Vagina (tissue), 2 donors: Measurements from ENCODE around the gene MRPS35. TPM values are rescaled to one million over a fixed set of nuclear protein-coding genes. Genes with fewer than 3 reads are reported as not detected.

Source experiments
- DNase-seq, 2 donors: peaks; one replicate each; pipeline ENCODE4 v3.0.0-alpha.2; 2017; ENCODE audit errors: extremely low spot score in 2 of 2
- H3K27ac ChIP-seq: fragments of 200-600 bp; sonication (generic); one replicate; pipeline ENCODE4 v1.5.1; 2019
- H3K27me3 ChIP-seq: fragments of 200-600 bp; sonication (generic); one replicate; pipeline ENCODE4 v1.5.1; 2019
- H3K36me3 ChIP-seq, 2 donors: fragments of 200-600 bp; sonication (generic); one replicate each; pipeline ENCODE4 v1.5.1; 2017 to 2019
- H3K4me1 ChIP-seq: fragments of 200-600 bp; sonication (generic); one replicate; pipeline ENCODE4 v1.5.1; 2019
- H3K4me3 ChIP-seq, 2 donors: fragments of 200-600 bp; sonication (generic); 1 replicate in 1 of 2; 2 replicates in 1 of 2; pipeline ENCODE4 v1.5.1; 2016 to 2019
- H3K9me3 ChIP-seq: fragments of 200-600 bp; sonication (generic); one replicate; pipeline ENCODE4 v1.5.1; 2019
- POLR2A ChIP-seq, 2 donors: fragments of 450-650 bp; IDR thresholded peaks; one replicate each; pipeline ENCODE4 v1.6.1; 2017; ENCODE audit warnings: antibody characterized with exemption in 2 of 2, mild to moderate bottlenecking in 2 of 2, moderate library complexity in 2 of 2
- POLR2AphosphoS5 ChIP-seq, 2 donors: sonication (generic); formaldehyde crosslinking; IDR thresholded peaks; one replicate each; pipeline ENCODE4 v1.9.0; 2017; ENCODE audit warnings: antibody characterized with exemption in 2 of 2, mild to moderate bottlenecking in 2 of 2, low read depth in 1 of 2; ENCODE audit not compliant: insufficient read depth in 1 of 2
- intact Hi-C: fragments of 100-400 bp; cut with DNase I; formaldehyde crosslinking; loops from one replicate; pipeline ENCODE4 v1.15.1; 2023
- total RNA-seq: library from RNA; depleted of rRNA; stranded (reverse); fragments of >200 nt; gene quantifications from one replicate; pipeline ENCODE4 v1.2.3, GENCODE V29; 2016
- TF ChIP-seq, protein P1 (sequence below), 3 experiments: fragments of 450-650 bp in 2 of 3; fragments of 200-600 bp in 1 of 3; sonication (generic) in 1 of 3; IDR thresholded peaks; one replicate each; pipeline ENCODE4 v1.5.1; 2017 to 2019; ENCODE audit warnings: antibody characterized with exemption in 3 of 3, mild to moderate bottlenecking in 2 of 3, moderate library complexity in 2 of 3

MRPS35 gene
- total RNA-seq, 1 donor from 2014 or later, result 25.3 TPM

GRCh38 chr12:27685274-27685673 lies 25.4 kb upstream of the MRPS35 start:
- H3K27ac ChIP-seq, result no peak overlapping the region
- intact Hi-C loops, result no loop called here
- no peak overlapping the region for H3K4me3 ChIP-seq
- H3K36me3 ChIP-seq, result peaks cover 0 to 73% of the 10 kb centered on the region in 2 donors
- DNase-seq, result no peak
- H3K4me1 ChIP-seq, result no peaks in the 10 kb centered on the region
- no peaks in the 10 kb centered on the region for H3K27me3 ChIP-seq
- H3K9me3 ChIP-seq, result no peaks in the 10 kb centered on the region
- TF ChIP-seq POLR2AphosphoS5 (IDR thresholded peaks at IDR 0.05; ENCODE audit: insufficient read depth in 1 of 2, low read depth in 1 of 2), result no peak

DNA sequence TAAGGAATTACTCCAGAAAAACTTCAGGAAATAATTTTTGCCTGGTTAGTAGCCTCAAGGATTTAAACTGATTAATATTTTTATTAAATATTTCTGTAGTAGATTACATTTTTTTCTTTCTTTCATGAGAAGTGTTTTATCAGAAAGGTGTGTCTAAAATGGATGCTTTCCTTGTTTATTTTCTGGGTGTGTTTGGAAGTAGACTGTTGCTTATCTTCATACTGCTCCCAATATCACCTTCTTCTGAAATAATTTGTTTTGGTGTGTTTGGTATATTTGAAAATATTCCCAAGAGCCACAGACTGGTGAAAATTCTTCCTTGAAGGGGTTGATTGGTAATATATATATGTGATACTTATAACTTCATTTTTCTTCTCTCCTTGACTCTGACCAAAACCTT lies 24.5 kb upstream of the MRPS35 start:
- no peaks in the 10 kb centered on the region for H3K27me3 ChIP-seq
- H3K27ac ChIP-seq, result no peak overlapping the region
- intact Hi-C loops, result no loop called here
- H3K4me1 ChIP-seq, result no peaks in the 10 kb centered on the region
- TF ChIP-seq POLR2AphosphoS5 (IDR thresholded peaks at IDR 0.05; ENCODE audit: insufficient read depth in 1 of 2, low read depth in 1 of 2) (no peak), POLR2A (IDR thresholded peaks at IDR 0.05) (no peak)
- TF ChIP-seq, protein P1, sequence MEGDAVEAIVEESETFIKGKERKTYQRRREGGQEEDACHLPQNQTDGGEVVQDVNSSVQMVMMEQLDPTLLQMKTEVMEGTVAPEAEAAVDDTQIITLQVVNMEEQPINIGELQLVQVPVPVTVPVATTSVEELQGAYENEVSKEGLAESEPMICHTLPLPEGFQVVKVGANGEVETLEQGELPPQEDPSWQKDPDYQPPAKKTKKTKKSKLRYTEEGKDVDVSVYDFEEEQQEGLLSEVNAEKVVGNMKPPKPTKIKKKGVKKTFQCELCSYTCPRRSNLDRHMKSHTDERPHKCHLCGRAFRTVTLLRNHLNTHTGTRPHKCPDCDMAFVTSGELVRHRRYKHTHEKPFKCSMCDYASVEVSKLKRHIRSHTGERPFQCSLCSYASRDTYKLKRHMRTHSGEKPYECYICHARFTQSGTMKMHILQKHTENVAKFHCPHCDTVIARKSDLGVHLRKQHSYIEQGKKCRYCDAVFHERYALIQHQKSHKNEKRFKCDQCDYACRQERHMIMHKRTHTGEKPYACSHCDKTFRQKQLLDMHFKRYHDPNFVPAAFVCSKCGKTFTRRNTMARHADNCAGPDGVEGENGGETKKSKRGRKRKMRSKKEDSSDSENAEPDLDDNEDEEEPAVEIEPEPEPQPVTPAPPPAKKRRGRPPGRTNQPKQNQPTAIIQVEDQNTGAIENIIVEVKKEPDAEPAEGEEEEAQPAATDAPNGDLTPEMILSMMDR (IDR thresholded peaks at IDR 0.05), result no peak
- no peak for DNase-seq
- H3K4me3 ChIP-seq, result no peak overlapping the region
- H3K9me3 ChIP-seq, result no peaks in the 10 kb centered on the region
- H3K36me3 ChIP-seq, result peaks cover 0 to 72% of the 10 kb centered on the region in 2 donors

DNA sequence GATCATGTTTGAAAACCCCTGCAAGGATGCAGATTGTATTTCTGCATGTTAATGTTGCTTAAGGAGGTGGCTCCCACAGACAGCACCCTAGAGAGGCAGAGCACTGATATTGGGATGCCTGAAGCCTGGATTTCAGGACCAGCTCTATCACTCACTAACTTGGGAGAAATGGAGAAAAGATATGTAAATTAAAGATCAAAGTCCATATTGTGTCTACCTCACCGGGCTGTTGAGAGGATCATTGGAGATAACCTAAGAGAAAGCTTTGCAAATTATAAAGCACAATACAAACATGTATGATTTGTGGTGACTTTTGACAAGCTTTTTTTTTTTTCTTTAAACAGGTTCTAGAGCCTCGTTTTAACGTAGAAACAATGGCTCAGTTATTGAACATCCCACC lies 22.0 kb upstream of the MRPS35 start:
- Histone ChIP-seq H3K27ac (no peak overlapping the region), H3K9me3 (no peaks in the 10 kb centered on the region), H3K4me1 (no peaks in the 10 kb centered on the region), H3K4me3 (no peak overlapping the region), H3K36me3 (peaks cover 0 to 72% of the 10 kb centered on the region in 2 donors), H3K27me3 (no peaks in the 10 kb centered on the region)
- DNase-seq, result no peak
- no peak for TF ChIP-seq POLR2AphosphoS5 (IDR thresholded peaks at IDR 0.05; ENCODE audit: insufficient read depth in 1 of 2, low read depth in 1 of 2)
- intact Hi-C loops, result no loop called here

- DNase-seq, result no peak
- no peaks in the 10 kb centered on the region for H3K4me1 ChIP-seq
- TF ChIP-seq POLR2A (IDR thresholded peaks at IDR 0.05) (no peak), POLR2AphosphoS5 (IDR thresholded peaks at IDR 0.05; ENCODE audit: insufficient read depth in 1 of 2, low read depth in 1 of 2) (no peak)
- TF ChIP-seq, protein P1 (IDR thresholded peaks at IDR 0.05), result no peak
- H3K36me3 ChIP-seq, result peaks cover 0 to 69% of the 10 kb centered on the region in 2 donors
- no peak overlapping the region for H3K4me3 ChIP-seq
- intact Hi-C loops, result no loop called here
- no peak overlapping the region for H3K27ac ChIP-seq
- H3K9me3 ChIP-seq, result no peaks in the 10 kb centered on the region
- no peaks in the 10 kb centered on the region for H3K27me3 ChIP-seq
These were observed 21.0 kb upstream of the MRPS35 start for GRCh38 chr12:27689558-27690180.

GRCh38 chr12:27693403-27693802 lies 17.2 kb upstream of the MRPS35 start:
- H3K9me3 ChIP-seq, result no peaks in the 10 kb centered on the region
- intact Hi-C loops, result no loop called here
- no peak overlapping the region for H3K4me3 ChIP-seq
- no peaks in the 10 kb centered on the region for H3K4me1 ChIP-seq
- no peak for DNase-seq
- TF ChIP-seq POLR2AphosphoS5 (IDR thresholded peaks at IDR 0.05; ENCODE audit: insufficient read depth in 1 of 2, low read depth in 1 of 2) (no peak), POLR2A (IDR thresholded peaks at IDR 0.05) (no peak)
- TF ChIP-seq, protein P1 (IDR thresholded peaks at IDR 0.05), result no peak
- no peak overlapping the region for H3K27ac ChIP-seq
- no peaks in the 10 kb centered on the region for H3K27me3 ChIP-seq
- peaks cover 0 to 60% of the 10 kb centered on the region in 2 donors for H3K36me3 ChIP-seq

- no peak overlapping the region for H3K27ac ChIP-seq
- DNase-seq, result no peak
- H3K4me1 ChIP-seq, result no peaks in the 10 kb centered on the region
- no peak overlapping the region for H3K4me3 ChIP-seq
- H3K9me3 ChIP-seq, result no peaks in the 10 kb centered on the region
- H3K36me3 ChIP-seq, result peaks cover 0 to 38% of the 10 kb centered on the region in 2 donors
- no peaks in the 10 kb centered on the region for H3K27me3 ChIP-seq
- TF ChIP-seq POLR2AphosphoS5 (IDR thresholded peaks at IDR 0.05; ENCODE audit: insufficient read depth in 1 of 2, low read depth in 1 of 2) (no peak), POLR2A (IDR thresholded peaks at IDR 0.05) (no peak)
- TF ChIP-seq, protein P1 (IDR thresholded peaks at IDR 0.05), result no peak
- intact Hi-C loops, result no loop called here
These were observed 14.9 kb upstream of the MRPS35 start for GRCh38 chr12:27695556-27696292.
